GM23248 (cell line): ENCODE data around the gene MYEOV. TPM values are rescaled to one million over a fixed set of nuclear protein-coding genes. Genes with fewer than 3 reads are reported as not detected.

Experiments
- DNase-seq: peaks from one replicate; pipeline ENCODE4 v3.0.0-alpha.2; 2015
- H2AFZ ChIP-seq: fragments of 200-600 bp; sonication (generic); 2 replicates; pipeline ENCODE4 v1.6.1; 2016; ENCODE audit warnings: antibody characterized with exemption
- H3F3A ChIP-seq: fragments of 200-600 bp; sonication (generic); 2 replicates; pipeline ENCODE4 v1.6.1; 2016; ENCODE audit warnings: mild to moderate bottlenecking, antibody characterized with exemption, mixed run types; ENCODE audit not compliant: insufficient read depth
- H3K27ac ChIP-seq: fragments of 200-600 bp; sonication (generic); 2 replicates; pipeline ENCODE4 v1.5.1; 2016; ENCODE audit warnings: mild to moderate bottlenecking
- H3K27me3 ChIP-seq: fragments of 200-600 bp; sonication (generic); replicated peaks from 2 replicates; pipeline ENCODE4 v1.6.1; 2016; ENCODE audit warnings: mild to moderate bottlenecking; ENCODE audit not compliant: insufficient read depth
- H3K36me3 ChIP-seq: fragments of 200-600 bp; sonication (generic); 2 replicates; pipeline ENCODE4 v1.6.1; 2016; ENCODE audit warnings: low read depth, mild to moderate bottlenecking
- H3K4me1 ChIP-seq: fragments of 200-600 bp; sonication (generic); 2 replicates; pipeline ENCODE4 v1.6.1; 2016; ENCODE audit warnings: mild to moderate bottlenecking; ENCODE audit not compliant: insufficient read depth
- H3K4me2 ChIP-seq: fragments of 200-600 bp; sonication (generic); one replicate; pipeline ENCODE4 v1.6.1; 2016; ENCODE audit warnings: mild to moderate bottlenecking; ENCODE audit not compliant: unreplicated experiment
- H3K4me3 ChIP-seq: fragments of 200-600 bp; sonication (generic); 2 replicates; pipeline ENCODE4 v1.5.1; 2016; ENCODE audit warnings: mild to moderate bottlenecking
- H3K79me2 ChIP-seq: fragments of 200-600 bp; sonication (generic); 2 replicates; pipeline ENCODE4 v1.6.1; 2016; ENCODE audit warnings: mild to moderate bottlenecking; ENCODE audit not compliant: insufficient read depth
- H3K9ac ChIP-seq: fragments of 200-600 bp; sonication (generic); 2 replicates; pipeline ENCODE4 v1.6.1; 2016; ENCODE audit warnings: mild to moderate bottlenecking
- H3K9me2 ChIP-seq: fragments of 200-600 bp; sonication (generic); 2 replicates; pipeline ENCODE4 v1.6.1; 2016; ENCODE audit warnings: mixed run types, mild to moderate bottlenecking, moderate library complexity; ENCODE audit not compliant: insufficient read depth
- H3K9me3 ChIP-seq: fragments of 200-600 bp; sonication (generic); one replicate; pipeline ENCODE4 v1.6.1; 2017; ENCODE audit warnings: low read depth
- H4K20me1 ChIP-seq: fragments of 200-600 bp; sonication (generic); 2 replicates; pipeline ENCODE4 v1.6.0; 2016; ENCODE audit not compliant: insufficient read depth
- EZH2 ChIP-seq: fragments of 200-600 bp; sonication (generic); IDR thresholded peaks from 2 replicates; pipeline ENCODE4 v1.6.1; 2018; ENCODE audit warnings: antibody characterized with exemption, mild to moderate bottlenecking; ENCODE audit not compliant: insufficient read depth, poor library complexity, severe bottlenecking
- EZH2phosphoT487 ChIP-seq: fragments of 200-600 bp; sonication (generic); IDR thresholded peaks from 2 replicates; pipeline ENCODE4 v1.6.1; 2018; ENCODE audit warnings: antibody characterized with exemption, moderate library complexity, mild to moderate bottlenecking, low read depth; ENCODE audit not compliant: insufficient read depth
- WGBS, 2 experiments: methylation state at CpG; one replicate each; pipeline ENCODE4 v1.1.6; 2015 to 2017; ENCODE audit warnings: low lambda C conversion rate in 2 of 2, low coverage in 1 of 2; ENCODE audit errors: missing lambda C conversion rate in 2 of 2; 5-methylcytosine and 5-hydroxymethylcytosine counted together
- in situ Hi-C: fragments of 300-500 bp; cut with MboI; formaldehyde crosslinking; loops from 2 replicates; pipeline ENCODE4 v1.15.0; 2020
- polyA plus RNA-seq: library from polyadenylated mRNA; unstranded; fragments of >200 nt; fragmentation: Nextera tagmentation; extraction: Ambion mirVana; gene quantifications from 2 replicates; pipeline ENCODE4 v1.2.1, GENCODE V29; 2016
- total RNA-seq: library from RNA; depleted of rRNA; stranded (reverse); fragments of >200 nt; shearing (Covaris generic); gene quantifications from 2 replicates; pipeline ENCODE4 v1.2.3, GENCODE V29; 2014

The MYEOV gene
- total and polyA plus RNA-seq, 2 experiments from 2014 or later: 0.86 to 7.2 TPM

GRCh38 chr11:69296890-69297786, 3.2 kb downstream of the MYEOV start:
- in situ Hi-C loops: loop anchor here (10.0 kb wide), 1 partner anchor 338 kb away; no protein-coding TSS in a partner anchor

DNA sequence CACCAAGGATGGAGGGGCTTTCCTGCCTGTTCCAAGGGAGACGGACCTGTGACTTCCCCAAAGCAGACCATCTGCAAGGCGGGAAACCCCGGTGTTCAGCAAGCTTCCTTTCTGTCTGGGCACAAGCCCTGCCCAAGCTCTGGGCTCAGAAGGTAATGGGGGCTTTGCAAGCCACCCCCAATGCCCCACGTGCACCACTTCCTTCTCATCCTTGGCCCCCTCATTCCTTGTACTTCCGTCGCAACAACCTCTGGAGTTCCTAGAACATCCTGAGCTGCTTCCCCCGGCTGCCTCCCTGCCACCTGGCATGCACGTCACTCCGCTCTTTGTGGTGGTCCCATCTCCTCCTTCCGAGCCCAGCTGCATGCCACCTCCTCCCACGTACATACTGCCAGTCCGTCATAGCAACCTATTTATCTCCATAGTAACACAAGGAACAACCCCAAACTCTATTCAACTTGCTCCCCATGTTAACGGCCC, 3.9 kb downstream of the MYEOV start:
- Histone ChIP-seq H3K27ac (peak overlapping the region; percentile 96), H3K4me2 (peak overlapping the region; percentile 43), H2AFZ (no peak overlapping the region), H3K4me3 (peak overlapping the region; percentile 33; the same call in 1 of the 2 replicates), H3F3A (peaks cover 53% of the 10 kb centered on the region), H3K79me2 (no peaks in the 10 kb centered on the region), H3K4me1 (peaks cover 59% of the 10 kb centered on the region), H4K20me1 (no peaks in the 10 kb centered on the region), H3K9me3 (no peaks in the 10 kb centered on the region), H3K9ac (peak overlapping the region; percentile 75), H3K36me3 (no peaks in the 10 kb centered on the region), H3K27me3 (no peaks in the 10 kb centered on the region), H3K9me2 (no peaks in the 10 kb centered on the region)
- 59 to 67% methylated on average over 13 of the region's 13 CpGs for WGBS, 2 experiments
- peak; percentile 16 for DNase-seq
- in situ Hi-C loops: loop anchor here (10.0 kb wide), 1 partner anchor 337 kb away; no protein-coding TSS in a partner anchor
- TF ChIP-seq EZH2: no peak
- TF ChIP-seq EZH2phosphoT487: no peak

More at GRCh38 chr11:69296890-69297786, 3.2 kb downstream of the MYEOV start:
- H3F3A ChIP-seq: peaks cover 47% of the 10 kb centered on the region
- H4K20me1 ChIP-seq: no peaks in the 10 kb centered on the region
- peak overlapping the region; percentile 96 for H3K27ac ChIP-seq
- H3K9ac ChIP-seq: peak overlapping the region; percentile 75
- H3K4me3 ChIP-seq: peak overlapping the region; percentile 33; the same call in 1 of the 2 replicates
- no peaks in the 10 kb centered on the region for H3K79me2 ChIP-seq
- no peaks in the 10 kb centered on the region for H3K36me3 ChIP-seq
- H3K4me2 ChIP-seq: peak overlapping the region; percentile 48
- TF ChIP-seq EZH2phosphoT487 (peak; percentile 90), EZH2 (no peak)
- no peaks in the 10 kb centered on the region for H3K9me2 ChIP-seq
- DNase-seq: peak; percentile 98
- no peaks in the 10 kb centered on the region for H3K9me3 ChIP-seq
- H3K4me1 ChIP-seq: peaks cover 52% of the 10 kb centered on the region
- peak overlapping the region; percentile 10; the same call in 1 of the 2 replicates for H2AFZ ChIP-seq
- no peaks in the 10 kb centered on the region for H3K27me3 ChIP-seq
- WGBS, 2 experiments: 0 to 3% methylated on average over 18 of the region's 18 CpGs

DNA sequence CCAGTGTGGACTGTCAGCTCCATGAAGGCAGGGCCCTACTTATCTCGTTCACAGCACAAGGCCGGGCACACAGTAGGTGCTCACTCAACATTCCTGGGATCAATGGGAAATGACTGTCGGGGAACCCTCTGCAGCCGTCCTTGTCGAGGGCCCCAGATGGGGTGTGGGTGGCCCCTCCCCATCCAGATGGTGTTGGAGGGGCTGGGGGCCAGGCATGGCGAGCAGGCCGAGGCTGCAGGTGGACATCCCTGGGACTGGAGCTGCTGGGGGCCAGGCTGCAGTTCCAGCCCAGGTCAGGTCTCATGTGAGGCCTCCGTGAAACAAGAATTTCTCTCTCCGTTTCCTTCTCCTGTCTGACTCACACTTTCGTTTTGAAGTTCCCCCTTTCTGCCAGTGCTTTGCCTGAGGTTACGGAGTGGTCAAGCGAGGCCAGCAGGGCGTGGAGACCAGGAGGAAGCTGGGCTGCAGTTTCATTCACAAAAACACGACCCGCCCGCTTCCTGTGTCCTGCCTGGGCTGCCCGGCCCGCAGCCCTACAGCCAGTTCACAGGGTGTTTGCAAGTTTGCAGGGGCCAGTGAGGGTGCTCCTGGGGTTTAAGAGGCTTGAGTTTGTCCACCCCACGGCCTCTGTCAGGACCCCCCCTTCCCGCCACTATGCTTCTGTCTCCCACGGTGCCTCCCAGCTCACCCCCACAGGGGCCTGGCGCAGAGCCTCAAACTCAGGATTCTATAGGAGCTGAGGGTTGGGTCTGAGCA, 4.5 kb downstream of the MYEOV start:
- Histone ChIP-seq H3F3A (peaks cover 55% of the 10 kb centered on the region), H3K4me2 (peak overlapping the region; percentile 43), H3K27me3 (no peaks in the 10 kb centered on the region), H3K9ac (peak overlapping the region; percentile 75), H3K9me3 (no peaks in the 10 kb centered on the region), H3K9me2 (no peaks in the 10 kb centered on the region), H3K36me3 (no peaks in the 10 kb centered on the region), H3K4me1 (peaks cover 61% of the 10 kb centered on the region), H3K4me3 (peak overlapping the region; percentile 33; the same call in 1 of the 2 replicates), H4K20me1 (no peaks in the 10 kb centered on the region), H2AFZ (no peak overlapping the region), H3K27ac (peak overlapping the region; percentile 96), H3K79me2 (no peaks in the 10 kb centered on the region)
- TF ChIP-seq EZH2phosphoT487: no peak
- TF ChIP-seq EZH2: no peak
- in situ Hi-C loops: loop anchor here (10.0 kb wide), 1 partner anchor 336 kb away; no protein-coding TSS in a partner anchor
- 33 to 35% methylated on average over 22 of the region's 22 CpGs for WGBS, 2 experiments
- DNase-seq: peak; percentile 86

DNA sequence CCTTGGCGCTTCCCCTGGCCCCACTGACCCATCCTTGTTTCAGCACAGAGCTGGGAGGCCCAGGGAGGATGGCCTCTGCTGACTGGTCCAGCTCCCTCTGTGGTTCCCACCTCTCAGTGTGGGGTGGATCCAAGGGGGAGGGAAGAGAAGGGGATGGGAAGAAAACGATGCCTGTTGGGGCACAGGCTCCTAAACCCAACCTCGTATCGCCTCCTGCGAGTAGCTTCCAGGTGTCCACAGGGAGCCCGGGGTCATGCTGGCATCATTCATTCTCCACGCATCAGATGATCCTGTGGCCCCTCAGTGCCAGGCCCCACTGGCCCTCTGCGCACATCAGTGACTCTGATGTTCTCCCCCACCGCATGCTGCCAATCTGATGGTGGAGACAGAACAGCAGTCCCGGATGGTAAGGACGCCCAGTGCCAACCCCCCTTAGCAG, 5.1 kb downstream of the MYEOV start:
- Histone ChIP-seq H3K27ac (peak overlapping the region; percentile 96), H3K36me3 (no peaks in the 10 kb centered on the region), H3F3A (peaks cover 52% of the 10 kb centered on the region), H3K79me2 (peaks cover 3% of the 10 kb centered on the region; the same call in 1 of the 2 replicates), H3K9me2 (no peaks in the 10 kb centered on the region), H3K4me3 (no peak overlapping the region), H3K27me3 (no peaks in the 10 kb centered on the region), H3K4me2 (peak overlapping the region; percentile 43), H4K20me1 (no peaks in the 10 kb centered on the region), H3K9ac (peak overlapping the region; percentile 75), H3K4me1 (peaks cover 61% of the 10 kb centered on the region), H2AFZ (no peak overlapping the region), H3K9me3 (no peaks in the 10 kb centered on the region)
- no peak for TF ChIP-seq EZH2phosphoT487
- TF ChIP-seq EZH2: no peak
- in situ Hi-C loops: loop anchor here (10.0 kb wide), 1 partner anchor 336 kb away; no protein-coding TSS in a partner anchor
- WGBS, 2 experiments: 86 to 95% methylated on average over 11 of the region's 11 CpGs
- peak; percentile 38 for DNase-seq
